Erythroblast (primary cell): ENCODE measurements around the gene ZC3H13.

Source experiments
- GATA1 ChIP-seq: IDR thresholded peaks from 2 replicates; pipeline ENCODE4 v1.6.1; 2011; ENCODE audit warnings: low read depth, mild to moderate bottlenecking, control low read depth, low read length, moderate library complexity
- POLR2A ChIP-seq: IDR thresholded peaks from 2 replicates; pipeline ENCODE4 v1.6.1; 2011; ENCODE audit warnings: mild to moderate bottlenecking, low read length

GRCh38 chr13:46051968-46052318, 603 bp downstream of the ZC3H13 start:
- TF ChIP-seq POLR2A (no peak), GATA1 (no peak)
